Panc1 (cell line): ENCODE data around the gene IWS1.

Experiments
- CTCF ChIP-seq: fragments of 450-650 bp; IDR thresholded peaks from 2 replicates; pipeline ENCODE4 v1.5.1; 2017; ENCODE audit warnings: mild to moderate bottlenecking
- POLR2AphosphoS5 ChIP-seq: IDR thresholded peaks from 2 replicates; pipeline ENCODE4 v1.6.1; 2012; ENCODE audit warnings: mild to moderate bottlenecking, low read depth, low read length, moderate library complexity
- REST ChIP-seq, 2 experiments: IDR thresholded peaks; 2 replicates each; pipeline ENCODE4 v1.6.1; 2011 to 2012; ENCODE audit warnings: low read depth in 2 of 2, control low read depth in 1 of 2, low read length in 1 of 2, mild to moderate bottlenecking in 1 of 2, moderate library complexity in 1 of 2; ENCODE audit not compliant: insufficient read depth in 1 of 2
- TCF7L2 ChIP-seq: IDR thresholded peaks from 2 replicates; pipeline ENCODE4 v1.6.1; 2011; ENCODE audit warnings: mild to moderate bottlenecking, low read depth, low read length, inconsistent platforms

GRCh38 chr2:127564429-127565260 lies 38.4 kb upstream of the IWS1 start:
- TF ChIP-seq CTCF: no peak
- TF ChIP-seq REST (IDR thresholded peaks at IDR 0.05; ENCODE audit: insufficient read depth in 1 of 2, low read depth in 2 of 2, low read length in 1 of 2): no peak
- TF ChIP-seq POLR2AphosphoS5: no peak
- TF ChIP-seq TCF7L2: no peak
